ENCODE results near the gene KBTBD2.

- TF ChIP-seq POLR2A (IDR thresholded peaks at IDR 0.05), result no peak
- TF ChIP-seq CTCF (IDR thresholded peaks at IDR 0.05), result no peak
These were observed 22.6 kb upstream of the KBTBD2 start for GRCh38 chr7:32914184-32914583.

All from uterus (tissue), 2 donors.